GM21390 (cell line): Measurements from ENCODE around the gene KLHL22.
"Not testable (repeated sequence)": the region's sequence is repeated elsewhere in the genome, so short reads cannot be mapped to it uniquely, and the experiment has no call there.

Source experiments
- ATAC-seq: cut with Tn5 transposase; IDR thresholded peaks from one replicate; pipeline ENCODE4 v1.9.1; 2021; ENCODE audit not compliant: unreplicated experiment

The KLHL22 gene

GRCh38 chr22:20423906-20424551 lies 71.6 kb downstream of the KLHL22 start:
- no peak for ATAC-seq

GRCh38 chr22:20423008-20423905 lies 72.3 kb downstream of the KLHL22 start:
- ATAC-seq, result no peak

GRCh38 chr22:20422271-20423007 lies 73.2 kb downstream of the KLHL22 start:
- no peak for ATAC-seq

GRCh38 chr22:20421507-20421874 lies 74.1 kb downstream of the KLHL22 start:
- ATAC-seq, result no peak

- no peak for ATAC-seq
These were observed 75.3 kb downstream of the KLHL22 start for GRCh38 chr22:20420157-20420842.

GRCh38 chr22:20419664-20419951 lies 76.0 kb downstream of the KLHL22 start:
- ATAC-seq, result no peak

- ATAC-seq, result no peak
These were observed 77.3 kb downstream of the KLHL22 start for GRCh38 chr22:20418211-20418788.

- ATAC-seq, result not testable (repeated sequence)
These were observed 79.9 kb downstream of the KLHL22 start for GRCh38 chr22:20415699-20416098.

- ATAC-seq, result not testable (repeated sequence)
These were observed 80.4 kb downstream of the KLHL22 start for GRCh38 chr22:20415241-20415640.

GRCh38 chr22:20414450-20414849 lies 81.1 kb downstream of the KLHL22 start:
- no peak for ATAC-seq

GRCh38 chr22:20414059-20414440 lies 81.5 kb downstream of the KLHL22 start:
- ATAC-seq, result no peak

- no peak for ATAC-seq
These were observed 82.2 kb downstream of the KLHL22 start for GRCh38 chr22:20413217-20414058.

GRCh38 chr22:20412474-20413216 lies 83.0 kb downstream of the KLHL22 start:
- no peak for ATAC-seq

- ATAC-seq, result not testable (repeated sequence)
These were observed 86.2 kb downstream of the KLHL22 start for GRCh38 chr22:20409385-20409784.

GRCh38 chr22:20408891-20409290 lies 86.7 kb downstream of the KLHL22 start:
- no peak for ATAC-seq

- no peak for ATAC-seq
These were observed 87.8 kb downstream of the KLHL22 start for GRCh38 chr22:20407829-20408228.

- ATAC-seq, result no peak
These were observed 88.7 kb downstream of the KLHL22 start for GRCh38 chr22:20406686-20407408.

GRCh38 chr22:20405931-20406685 lies 89.5 kb downstream of the KLHL22 start:
- ATAC-seq, result no peak
